ENCODE measurements around the gene MT2A.

DNA sequence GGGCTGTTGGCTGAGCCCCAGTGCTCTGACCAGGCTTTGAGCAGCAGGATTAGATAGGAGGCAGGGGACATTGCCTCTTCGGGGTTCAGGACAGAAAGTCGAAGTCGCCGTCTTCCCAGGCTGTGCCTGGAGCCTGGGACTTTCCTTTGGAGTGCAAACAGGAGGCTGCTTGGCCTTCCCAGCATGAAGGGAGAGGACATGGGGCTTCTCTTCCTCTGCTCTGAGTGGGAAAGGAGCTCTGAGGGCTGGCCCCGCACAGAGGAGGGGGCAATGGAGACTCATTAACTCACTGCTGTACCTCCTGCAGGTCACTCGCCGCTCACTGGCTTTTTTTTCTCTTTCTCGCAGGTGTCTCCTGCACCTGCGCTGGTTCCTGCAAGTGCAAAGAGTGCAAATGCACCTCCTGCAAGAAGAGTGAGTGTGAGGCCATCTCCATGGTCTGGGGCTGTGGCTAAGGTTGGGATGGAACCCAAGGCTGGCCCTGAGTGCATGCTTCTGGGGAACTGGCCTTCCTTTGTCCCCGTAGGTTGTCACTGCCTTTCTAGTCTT is 50.0 kb downstream of the MT2A start:
- TF ChIP-seq POLR2A (IDR thresholded peaks at IDR 0.05): no peak
- TF ChIP-seq, protein P1, sequence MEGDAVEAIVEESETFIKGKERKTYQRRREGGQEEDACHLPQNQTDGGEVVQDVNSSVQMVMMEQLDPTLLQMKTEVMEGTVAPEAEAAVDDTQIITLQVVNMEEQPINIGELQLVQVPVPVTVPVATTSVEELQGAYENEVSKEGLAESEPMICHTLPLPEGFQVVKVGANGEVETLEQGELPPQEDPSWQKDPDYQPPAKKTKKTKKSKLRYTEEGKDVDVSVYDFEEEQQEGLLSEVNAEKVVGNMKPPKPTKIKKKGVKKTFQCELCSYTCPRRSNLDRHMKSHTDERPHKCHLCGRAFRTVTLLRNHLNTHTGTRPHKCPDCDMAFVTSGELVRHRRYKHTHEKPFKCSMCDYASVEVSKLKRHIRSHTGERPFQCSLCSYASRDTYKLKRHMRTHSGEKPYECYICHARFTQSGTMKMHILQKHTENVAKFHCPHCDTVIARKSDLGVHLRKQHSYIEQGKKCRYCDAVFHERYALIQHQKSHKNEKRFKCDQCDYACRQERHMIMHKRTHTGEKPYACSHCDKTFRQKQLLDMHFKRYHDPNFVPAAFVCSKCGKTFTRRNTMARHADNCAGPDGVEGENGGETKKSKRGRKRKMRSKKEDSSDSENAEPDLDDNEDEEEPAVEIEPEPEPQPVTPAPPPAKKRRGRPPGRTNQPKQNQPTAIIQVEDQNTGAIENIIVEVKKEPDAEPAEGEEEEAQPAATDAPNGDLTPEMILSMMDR (IDR thresholded peaks at IDR 0.05): no peak
